ENCODE data around the gene PRR36.
A peak's percentile ranks its signal among the peaks of the same experiment; 100 is the strongest.
"Not testable (repeated sequence)": the region's sequence is repeated elsewhere in the genome, so short reads cannot be mapped to it uniquely, and the experiment has no call there.

PRR36 gene

GRCh38 chr19:7897292-7897691 lies 23.1 kb upstream of the PRR36 start:
- no peak for DNase-seq

DNA sequence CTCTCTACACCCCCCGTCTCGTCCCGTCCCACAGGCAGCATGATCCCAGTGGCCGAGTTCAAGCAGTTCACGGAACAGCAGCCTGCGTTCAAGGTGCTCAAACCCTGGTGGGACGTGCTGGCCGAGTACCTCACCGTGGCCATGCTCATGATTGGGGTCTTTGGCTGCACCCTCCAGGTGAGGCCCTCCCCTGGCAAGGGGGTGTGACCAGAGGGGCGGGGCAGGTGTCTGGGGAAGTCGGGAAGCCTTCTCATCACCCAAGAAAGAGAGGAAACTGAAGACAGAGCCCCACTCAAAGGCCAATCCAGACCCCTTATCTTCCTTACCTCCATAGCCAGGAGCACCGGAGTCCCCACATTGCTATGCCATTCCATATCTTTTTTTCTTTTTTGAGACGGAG lies 21.4 kb upstream of the PRR36 start:
- no peak for DNase-seq

- no peak for DNase-seq
Observed at GRCh38 chr19:7894612-7895309, 20.6 kb upstream of the PRR36 start.

GRCh38 chr19:7893362-7894101 lies 19.3 kb upstream of the PRR36 start:
- not testable (repeated sequence) for DNase-seq

DNA sequence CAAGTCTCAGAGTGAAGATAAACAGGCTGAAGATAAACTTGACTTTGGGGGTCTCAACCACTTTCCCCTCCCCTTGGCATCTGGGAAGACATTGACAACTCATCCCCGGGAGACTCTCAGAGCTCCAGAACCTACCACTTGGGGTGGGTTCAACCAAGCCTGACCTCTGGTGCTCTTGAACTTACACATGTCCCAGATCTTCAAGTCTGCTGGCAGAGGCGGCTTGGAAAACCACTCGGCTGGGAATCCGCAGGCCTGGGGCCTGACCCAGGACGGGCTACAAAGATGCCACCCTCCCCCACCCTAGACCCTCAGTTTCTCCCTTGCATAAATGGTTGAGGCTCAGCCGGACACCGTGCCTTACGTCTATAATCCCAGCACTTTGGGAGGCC lies 14.6 kb upstream of the PRR36 start:
- DNase-seq = no peak

DNA sequence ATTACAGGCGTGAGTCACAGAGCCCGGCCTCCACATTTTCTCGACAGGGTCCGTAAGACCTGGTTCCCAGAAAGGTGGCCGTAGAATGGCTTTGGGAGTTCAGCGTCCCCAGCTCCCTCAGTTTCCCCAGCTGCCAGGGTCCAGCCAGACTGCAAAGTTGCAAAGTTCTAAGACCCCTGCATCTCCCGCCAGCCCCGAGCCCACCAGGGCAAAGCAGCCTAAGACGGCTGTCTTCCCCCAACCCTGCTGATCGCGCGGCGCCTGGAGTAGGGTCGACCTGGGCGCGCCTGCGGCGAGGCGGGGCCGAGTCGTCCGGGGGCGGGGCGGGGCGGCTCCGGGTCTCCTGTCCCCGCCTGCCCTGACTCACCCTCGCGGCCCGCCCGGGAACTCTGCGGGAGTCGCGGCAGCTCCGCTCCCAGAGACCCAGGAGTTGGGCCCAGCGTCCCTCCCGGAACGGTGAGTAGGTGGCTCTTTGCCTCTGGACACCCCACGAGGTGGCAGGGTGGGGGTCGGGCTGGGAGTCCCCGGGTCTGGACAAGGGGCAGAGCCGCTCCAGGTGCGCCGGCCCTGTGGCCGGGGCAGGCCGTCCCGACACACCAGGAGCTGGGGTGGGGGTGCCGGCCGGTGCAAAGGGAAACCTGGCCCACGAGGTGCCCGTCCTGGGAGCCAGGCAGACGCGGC lies 14.1 kb upstream of the PRR36 start, which contains the start of gene LRRC8E:
TSS of gene LRRC8E (plus strand) at position 366 of the 681 bp plus-strand sequence. CDS start 7,094 bp downstream, outside the sequence.
- no peak for DNase-seq

GRCh38 chr19:7887408-7888144 lies 13.4 kb upstream of the PRR36 start:
- DNase-seq = no peak

GRCh38 chr19:7885818-7886217 lies 11.6 kb upstream of the PRR36 start:
- DNase-seq = no peak

DNA sequence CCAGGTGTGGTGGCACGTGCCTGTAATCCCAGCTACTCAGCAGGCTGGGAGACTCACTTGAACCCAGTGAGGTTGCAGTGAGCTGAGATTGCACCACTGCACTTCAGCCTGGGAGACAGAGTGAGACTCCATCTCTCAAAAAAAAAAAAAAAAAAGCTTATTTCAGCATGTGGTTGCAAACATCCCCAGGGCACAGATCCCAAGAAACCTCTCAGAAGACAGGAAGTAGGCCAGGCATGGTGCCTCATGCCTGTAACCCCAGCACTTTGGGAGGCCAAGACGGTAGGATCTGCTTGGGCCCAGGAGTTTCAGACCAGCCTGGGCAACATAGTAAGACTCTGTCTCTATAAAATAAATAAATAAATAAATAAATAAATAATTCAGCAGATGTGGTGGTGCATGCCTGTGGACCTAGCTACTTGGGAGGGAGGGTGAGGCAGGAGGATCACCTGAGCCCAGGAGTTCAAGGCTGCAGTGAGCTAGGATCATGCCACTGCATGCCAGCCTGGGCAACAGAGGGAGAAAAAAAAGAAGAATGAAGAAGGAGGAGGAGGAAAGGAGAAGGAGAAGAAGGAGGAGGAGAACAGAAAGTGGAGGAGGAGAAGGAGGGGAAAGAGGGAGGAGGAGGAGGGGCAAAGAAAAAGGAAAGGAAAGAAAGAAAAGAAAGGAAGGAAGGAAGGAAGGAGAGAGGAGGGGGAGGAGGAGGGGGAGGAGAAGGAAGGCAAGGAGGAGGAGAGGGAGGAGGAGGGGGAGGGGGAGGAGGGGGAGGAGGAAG lies 9.8 kb upstream of the PRR36 start:
- DNase-seq = no peak

GRCh38 chr19:7883105-7883504 lies 8.9 kb upstream of the PRR36 start:
- DNase-seq = no peak

DNA sequence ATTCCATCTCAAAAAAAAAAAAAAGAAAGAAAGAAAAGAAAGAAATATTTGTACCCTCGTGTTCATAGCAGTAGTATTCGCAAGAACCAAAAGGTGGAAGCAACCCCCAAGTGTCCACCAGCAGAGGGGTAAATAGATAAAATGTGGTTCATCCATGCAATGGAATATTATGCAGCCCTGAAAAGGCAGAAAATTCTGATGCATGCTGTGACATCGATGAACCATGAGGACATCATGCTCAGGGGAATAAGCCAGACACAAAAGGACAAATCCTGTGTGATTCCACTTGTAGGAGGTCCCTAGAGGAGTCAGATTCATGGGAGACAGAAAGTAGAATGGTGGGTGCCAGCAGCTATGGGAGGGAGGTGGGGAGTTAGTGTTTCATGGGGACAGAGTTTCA lies 7.7 kb upstream of the PRR36 start:
- no peak for DNase-seq

- DNase-seq = no peak
Observed at GRCh38 chr19:7879836-7880235, 5.6 kb upstream of the PRR36 start.

GRCh38 chr19:7879111-7879807 lies 5.1 kb upstream of the PRR36 start:
- no peak for DNase-seq

DNA sequence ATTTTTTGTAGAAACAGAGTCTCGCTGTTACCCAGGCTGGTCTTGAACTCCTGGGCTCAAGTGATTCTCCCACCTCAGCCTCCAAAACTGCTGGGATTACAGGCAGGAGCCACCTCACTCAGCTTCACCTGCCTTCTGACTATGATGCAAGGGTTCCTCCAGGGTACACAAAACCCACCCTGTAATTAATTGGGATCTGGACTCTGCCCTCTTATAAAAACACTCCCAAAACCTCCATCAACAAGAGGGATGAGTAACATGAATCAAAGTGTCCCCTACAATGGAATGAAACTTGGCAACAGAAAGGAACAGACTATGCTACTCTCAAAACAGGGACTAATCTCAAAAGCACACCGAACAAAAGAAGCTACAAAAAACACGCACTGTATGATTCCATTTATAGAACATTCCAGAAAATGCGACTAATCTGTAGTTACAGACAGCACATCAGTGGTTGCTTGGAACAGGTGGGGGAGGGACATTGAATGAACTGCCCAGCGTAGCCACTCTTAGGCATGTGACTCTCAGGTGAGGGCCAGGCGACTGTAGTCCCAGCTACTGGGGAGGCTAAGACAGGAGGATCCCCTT lies 3.2 kb upstream of the PRR36 start:
- DNase-seq = no peak

- no peak for DNase-seq
Observed at GRCh38 chr19:7874897-7875273, 695 bp upstream of the PRR36 start.

GRCh38 chr19:7873304-7874075 lies 700 bp downstream of the PRR36 start:
- DNase-seq = no peak

- no peak for DNase-seq
Observed at GRCh38 chr19:7872306-7873204, 1.6 kb downstream of the PRR36 start.

- DNase-seq = peak; percentile 72
Observed at GRCh38 chr19:7871437-7872305, 2.5 kb downstream of the PRR36 start.
